ENCODE measurements around the gene EXOC2.

Gene EXOC2

GRCh38 chr6:503610-504362 is 189.2 kb downstream of the EXOC2 start:
- Histone ChIP-seq H3K27ac (no peak overlapping the region), H3K36me3 (ENCODE audit: control insufficient read depth, insufficient read depth, low read length) (no peaks in the 10 kb centered on the region), H3K79me2 (no peaks in the 10 kb centered on the region), H3K4me2 (ENCODE audit: low read length) (no peak overlapping the region), H3K4me3 (ENCODE audit: low read depth, low read length) (no peak overlapping the region), H3K27me3 (ENCODE audit: control insufficient read depth, insufficient read depth, low read length) (no peaks in the 10 kb centered on the region), H3K9ac (no peak overlapping the region), H3K9me3 (ENCODE audit: control insufficient read depth, low read length) (no peaks in the 10 kb centered on the region), H2AFZ (no peak overlapping the region), H3K4me1 (no peaks in the 10 kb centered on the region)
- TF ChIP-seq CTCF (IDR thresholded peaks at IDR 0.05) = no peak

DNA sequence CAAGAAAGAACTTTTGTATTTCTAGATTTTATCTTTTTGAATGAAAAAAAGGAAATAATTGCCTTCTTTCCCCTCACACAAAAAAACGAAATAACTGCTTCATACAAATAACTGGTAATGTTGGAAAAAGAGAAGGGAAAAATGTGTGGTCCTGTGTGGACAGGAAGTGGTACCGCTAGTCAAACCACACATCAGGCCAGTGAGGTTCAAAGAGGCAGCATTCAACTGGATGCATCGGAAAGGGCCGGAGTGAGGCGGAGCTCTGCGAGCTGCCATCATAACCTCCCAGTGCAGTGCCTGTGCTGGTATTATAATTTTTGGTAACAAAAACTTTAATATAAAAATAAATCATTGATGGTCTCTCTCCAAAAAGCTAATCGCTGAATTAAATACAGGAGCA is 190.2 kb downstream of the EXOC2 start:
- TF ChIP-seq CTCF (IDR thresholded peaks at IDR 0.05) = no peak
- no peaks in the 10 kb centered on the region for H3K4me1 ChIP-seq
- H3K36me3 ChIP-seq (ENCODE audit: control insufficient read depth, insufficient read depth, low read length) = no peaks in the 10 kb centered on the region
- no peak overlapping the region for H3K9ac ChIP-seq
- no peaks in the 10 kb centered on the region for H3K79me2 ChIP-seq
- H3K9me3 ChIP-seq (ENCODE audit: control insufficient read depth, low read length) = no peaks in the 10 kb centered on the region
- H3K4me2 ChIP-seq (ENCODE audit: low read length) = no peak overlapping the region
- H3K4me3 ChIP-seq (ENCODE audit: low read depth, low read length) = no peak overlapping the region
- no peak overlapping the region for H3K27ac ChIP-seq
- no peak overlapping the region for H2AFZ ChIP-seq
- H3K27me3 ChIP-seq (ENCODE audit: control insufficient read depth, insufficient read depth, low read length) = no peaks in the 10 kb centered on the region

DNA sequence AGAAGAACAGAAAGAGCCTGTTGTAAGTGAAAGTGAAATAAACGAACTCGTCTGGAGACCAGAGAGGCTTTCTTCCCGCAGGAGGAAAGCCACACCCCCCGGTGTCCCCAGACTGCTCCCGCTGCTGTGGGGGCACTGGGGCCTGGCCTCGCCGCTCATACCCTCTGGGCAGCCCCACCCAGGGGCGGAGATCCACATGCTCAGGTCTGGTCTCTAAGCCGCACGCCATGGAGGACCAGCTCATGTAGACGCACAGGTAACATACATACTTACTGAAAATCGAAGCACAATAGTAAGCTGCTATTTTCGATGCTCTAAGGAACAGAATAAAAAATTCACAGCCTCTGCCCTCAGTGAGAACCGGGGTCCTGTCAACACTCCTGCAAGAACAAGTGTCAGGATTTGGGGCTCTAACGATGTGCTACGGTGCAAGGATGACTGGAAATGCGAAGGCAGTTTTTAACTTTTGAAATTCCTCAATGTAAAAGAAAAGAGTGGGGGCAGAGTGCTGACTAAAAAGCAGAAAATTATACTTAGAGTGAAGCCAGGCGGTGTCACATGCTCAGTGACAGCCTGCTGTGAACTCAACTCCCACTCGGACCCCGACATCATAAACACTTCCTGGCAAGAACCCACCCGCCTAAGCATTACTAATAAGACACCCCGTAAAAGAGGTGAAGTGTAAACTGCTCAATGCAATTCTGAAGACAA is 190.9 kb downstream of the EXOC2 start:
- H3K9ac ChIP-seq = no peak overlapping the region
- H3K27ac ChIP-seq = no peak overlapping the region
- no peak overlapping the region for H3K4me2 ChIP-seq (ENCODE audit: low read length)
- no peaks in the 10 kb centered on the region for H3K36me3 ChIP-seq (ENCODE audit: control insufficient read depth, insufficient read depth, low read length)
- no peak overlapping the region for H3K4me3 ChIP-seq (ENCODE audit: low read depth, low read length)
- no peak for TF ChIP-seq CTCF (IDR thresholded peaks at IDR 0.05)
- no peaks in the 10 kb centered on the region for H3K4me1 ChIP-seq
- H3K9me3 ChIP-seq (ENCODE audit: control insufficient read depth, low read length) = no peaks in the 10 kb centered on the region
- no peaks in the 10 kb centered on the region for H3K79me2 ChIP-seq
- no peaks in the 10 kb centered on the region for H3K27me3 ChIP-seq (ENCODE audit: control insufficient read depth, insufficient read depth, low read length)
- no peak overlapping the region for H2AFZ ChIP-seq

DNA sequence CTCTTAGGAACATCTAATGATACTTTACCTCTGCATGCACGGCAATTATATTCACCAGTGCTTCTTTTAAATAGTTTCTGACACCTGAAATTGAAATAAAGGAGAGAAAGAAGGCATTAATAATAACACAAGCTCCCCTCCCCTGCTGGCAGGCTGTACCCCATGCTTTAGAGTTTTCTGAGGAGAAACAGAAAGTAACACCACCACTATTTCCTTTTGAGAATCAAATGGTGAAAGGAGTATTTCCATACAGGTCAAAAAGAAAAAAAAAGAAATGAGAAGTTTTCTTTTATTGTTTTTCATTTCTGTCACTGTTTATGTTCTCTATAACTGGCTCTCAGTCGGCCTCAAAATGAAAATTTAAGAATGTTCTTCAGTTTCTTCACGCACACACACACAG is 193.3 kb downstream of the EXOC2 start:
- Histone ChIP-seq H3K4me1 (no peaks in the 10 kb centered on the region), H3K4me3 (ENCODE audit: low read depth, low read length) (no peak overlapping the region), H3K4me2 (ENCODE audit: low read length) (no peak overlapping the region), H3K27me3 (ENCODE audit: control insufficient read depth, insufficient read depth, low read length) (no peaks in the 10 kb centered on the region), H3K9ac (no peak overlapping the region), H3K79me2 (no peaks in the 10 kb centered on the region), H2AFZ (no peak overlapping the region), H3K36me3 (ENCODE audit: control insufficient read depth, insufficient read depth, low read length) (no peaks in the 10 kb centered on the region), H3K27ac (no peak overlapping the region), H3K9me3 (ENCODE audit: control insufficient read depth, low read length) (no peaks in the 10 kb centered on the region)
- no peak for TF ChIP-seq CTCF (IDR thresholded peaks at IDR 0.05)

All from parathyroid adenoma (tissue), 2 donors.